Prostate gland (tissue), 2 donors: ENCODE measurements around the gene ARL8B.

Experiments used
- CTCF ChIP-seq, 4 experiments: fragments of 200-600 bp in 2 of 4; fragments of 450-650 bp in 2 of 4; sonication (generic) in 2 of 4; IDR thresholded peaks; 1 replicate in 3 of 4; 2 replicates in 1 of 4; pipeline ENCODE4 v1.5.1; 2016 to 2019; ENCODE audit warnings: antibody characterized with exemption in 4 of 4, mild to moderate bottlenecking in 2 of 4, moderate library complexity in 2 of 4
- POLR2A ChIP-seq: fragments of 450-650 bp; IDR thresholded peaks from one replicate; pipeline ENCODE4 v1.6.1; 2016; ENCODE audit warnings: antibody characterized with exemption, mild to moderate bottlenecking
- POLR2AphosphoS5 ChIP-seq: sonication (generic); formaldehyde crosslinking; IDR thresholded peaks from one replicate; pipeline ENCODE4 v1.6.1; 2017; ENCODE audit warnings: antibody characterized with exemption

- TF ChIP-seq CTCF (IDR thresholded peaks at IDR 0.05): no peak
- TF ChIP-seq POLR2AphosphoS5: no peak
- TF ChIP-seq POLR2A: no peak
Observed at GRCh38 chr3:5153074-5153473, 31.0 kb downstream of the ARL8B start.
